GM23338 (cell line): ENCODE results near the gene TSHZ2. TPM values are rescaled to one million over a fixed set of nuclear protein-coding genes. Genes with fewer than 3 reads are reported as not detected.

Experiments used
- ATAC-seq: fragments of 200-7000 bp; cut with Tn5 transposase; 3 replicates; pipeline ENCODE4 v1.9.1; 2020
- DNase-seq: peaks from one replicate; pipeline ENCODE4 v3.0.0-alpha.2; 2015; ENCODE audit warnings: low spot score
- H2AFZ ChIP-seq: fragments of 200-600 bp; sonication (generic); 2 replicates; pipeline ENCODE4 v1.8.0; 2016; ENCODE audit warnings: antibody characterized with exemption, mild to moderate bottlenecking, moderate library complexity
- H3F3A ChIP-seq: fragments of 200-600 bp; sonication (generic); replicated peaks from 2 replicates; pipeline ENCODE4 v1.8.0; 2017; ENCODE audit warnings: antibody characterized with exemption, mixed run types, low read depth
- H3K27ac ChIP-seq: fragments of 200-600 bp; sonication (generic); 2 replicates; pipeline ENCODE4 v1.6.1; 2016; ENCODE audit warnings: low read depth
- H3K27me3 ChIP-seq: fragments of 200-600 bp; sonication (generic); 2 replicates; pipeline ENCODE4 v1.8.0; 2016; ENCODE audit warnings: mild to moderate bottlenecking, mixed run types, moderate library complexity; ENCODE audit not compliant: insufficient read depth
- H3K36me3 ChIP-seq: fragments of 200-600 bp; sonication (generic); 2 replicates; pipeline ENCODE4 v1.8.0; 2016; ENCODE audit warnings: mild to moderate bottlenecking; ENCODE audit not compliant: insufficient read depth
- H3K4me1 ChIP-seq: fragments of 200-600 bp; sonication (generic); 2 replicates; pipeline ENCODE4 v1.8.0; 2016; ENCODE audit warnings: mild to moderate bottlenecking, moderate library complexity; ENCODE audit not compliant: insufficient read depth
- H3K4me2 ChIP-seq: fragments of 200-600 bp; sonication (generic); 2 replicates; pipeline ENCODE4 v1.7.1; 2017; ENCODE audit warnings: mixed run types
- H3K4me3 ChIP-seq: fragments of 200-600 bp; sonication (generic); 2 replicates; pipeline ENCODE4 v1.6.1; 2016; ENCODE audit warnings: mixed run types
- H3K79me2 ChIP-seq: fragments of 200-600 bp; sonication (generic); replicated peaks from 2 replicates; pipeline ENCODE4 v1.8.0; 2017; ENCODE audit warnings: mild to moderate bottlenecking; ENCODE audit not compliant: insufficient read depth
- H3K9me2 ChIP-seq: fragments of 200-600 bp; sonication (generic); 2 replicates; pipeline ENCODE4 v1.8.0; 2017; ENCODE audit not compliant: insufficient read depth
- H4K20me1 ChIP-seq: fragments of 200-600 bp; sonication (generic); replicated peaks from 2 replicates; pipeline ENCODE4 v1.8.0; 2017; ENCODE audit warnings: mild to moderate bottlenecking; ENCODE audit not compliant: insufficient read depth
- H3K27ac Mint-ChIP-seq: 2 replicates; pipeline ENCODE4 v1.8.0; 2020; ENCODE audit warnings: inconsistent platforms, mild to moderate bottlenecking, moderate library complexity, mixed read lengths
- H3K27me3 Mint-ChIP-seq: 3 replicates; pipeline ENCODE4 v1.8.0; 2022; ENCODE audit warnings: low read depth, mild to moderate bottlenecking, moderate library complexity, mixed read lengths, inconsistent platforms; ENCODE audit not compliant: insufficient read depth, poor library complexity
- H3K36me3 Mint-ChIP-seq: 3 replicates; pipeline ENCODE4 v1.8.0; 2021; ENCODE audit warnings: low read depth, mild to moderate bottlenecking, inconsistent platforms, moderate library complexity, mixed read lengths
- H3K4me1 Mint-ChIP-seq: 3 replicates; pipeline ENCODE4 v1.8.0; 2020; ENCODE audit warnings: mild to moderate bottlenecking, inconsistent platforms, mixed read lengths
- H3K4me3 Mint-ChIP-seq: 3 replicates; pipeline ENCODE4 v1.8.0; 2021; ENCODE audit warnings: moderate library complexity, mild to moderate bottlenecking, inconsistent platforms, mixed read lengths
- H3K9me3 Mint-ChIP-seq: 3 replicates; pipeline ENCODE4 v1.8.0; 2020; ENCODE audit warnings: moderate library complexity, mild to moderate bottlenecking, inconsistent platforms, mixed read lengths
- CREB1 ChIP-seq: fragments of 250-450 bp; sonication (Bioruptor Pico); IDR thresholded peaks from 2 replicates; pipeline ENCODE4 v1.5.0; 2020; ENCODE audit warnings: low read depth, mild to moderate bottlenecking, moderate library complexity
- CTCF ChIP-seq, 2 experiments: fragments of 200-600 bp in 1 of 2; sonication (generic) in 1 of 2; conservative IDR thresholded peaks; 2 replicates each; pipeline versions ENCODE4 v1.5.1 to v1.6.1; 2016 to 2017; ENCODE audit warnings: antibody characterized with exemption in 2 of 2, low read depth in 2 of 2, mild to moderate bottlenecking in 2 of 2, moderate library complexity in 1 of 2
- ETS1 ChIP-seq: IDR thresholded peaks from 2 replicates; pipeline ENCODE4 v1.6.1; 2016; ENCODE audit warnings: antibody characterized with exemption
- EZH2 ChIP-seq: fragments of 200-600 bp; sonication (generic); IDR thresholded peaks from one replicate; pipeline ENCODE4 v1.8.0; 2017; ENCODE audit warnings: antibody characterized with exemption, mild to moderate bottlenecking, low read depth; ENCODE audit not compliant: unreplicated experiment
- EZH2phosphoT487 ChIP-seq: fragments of 200-600 bp; sonication (generic); IDR thresholded peaks from one replicate; pipeline ENCODE4 v1.8.1; 2018; ENCODE audit warnings: antibody characterized with exemption; ENCODE audit not compliant: unreplicated experiment
- JUNB ChIP-seq: IDR thresholded peaks from one replicate; pipeline ENCODE4 v1.6.1; 2016; ENCODE audit warnings: antibody characterized with exemption; ENCODE audit not compliant: unreplicated experiment
- NANOG ChIP-seq: IDR thresholded peaks from 2 replicates; pipeline ENCODE4 v1.6.1; 2016; ENCODE audit warnings: antibody characterized with exemption, borderline replicate concordance
- POLR2AphosphoS5 ChIP-seq: IDR thresholded peaks from 2 replicates; pipeline ENCODE4 v1.6.1; 2016; ENCODE audit warnings: antibody characterized with exemption, low read depth
- REST ChIP-seq: IDR thresholded peaks from one replicate; pipeline ENCODE4 v1.6.1; 2018; ENCODE audit warnings: antibody characterized with exemption; ENCODE audit not compliant: unreplicated experiment
- STAT1 ChIP-seq: IDR thresholded peaks from one replicate; pipeline ENCODE4 v1.6.1; 2016; ENCODE audit warnings: antibody characterized with exemption; ENCODE audit not compliant: unreplicated experiment
- ZNF114 ChIP-seq: fragments of 250-450 bp; sonication (Bioruptor Pico); IDR thresholded peaks from 2 replicates; pipeline ENCODE4 v1.5.0; 2020; ENCODE audit warnings: mild to moderate bottlenecking, moderate library complexity
- ZNF331 ChIP-seq: fragments of 250-450 bp; sonication (Bioruptor Pico); IDR thresholded peaks from 2 replicates; pipeline ENCODE4 v1.5.0; 2020; ENCODE audit warnings: low read depth, mild to moderate bottlenecking, moderate library complexity
- ZNF462 ChIP-seq: fragments of 250-450 bp; sonication (Bioruptor Pico); IDR thresholded peaks from 2 replicates; pipeline ENCODE4 v1.5.0; 2020; ENCODE audit warnings: mild to moderate bottlenecking, moderate library complexity
- polyA plus RNA-seq: library from polyadenylated mRNA; unstranded; fragments of >200 nt; fragmentation: Nextera tagmentation; extraction: Ambion mirVana; gene quantifications from 2 replicates; pipeline ENCODE4 v1.2.1, GENCODE V29; 2016
- total RNA-seq: library from RNA; depleted of rRNA; stranded (reverse); fragments of >200 nt; shearing (Covaris generic); gene quantifications from 2 replicates; pipeline ENCODE4 v1.2.3, GENCODE V29; 2014

The TSHZ2 gene
- total and polyA plus RNA-seq, 2 experiments from 2014 or later: 0.49 to 1.3 TPM

GRCh38 chr20:53405139-53405538 is 433.0 kb downstream of the TSHZ2 start:
- H3K4me1 Mint-ChIP-seq: no peaks in the 10 kb centered on the region
- Histone ChIP-seq H3K4me2 (no peak overlapping the region), H3K36me3 (no peaks in the 10 kb centered on the region), H2AFZ (no peak overlapping the region), H3F3A (no peaks in the 10 kb centered on the region), H3K27ac (no peak overlapping the region), H3K27me3 (no peaks in the 10 kb centered on the region), H3K4me3 (no peak overlapping the region), H3K79me2 (no peaks in the 10 kb centered on the region), H3K9me2 (no peaks in the 10 kb centered on the region), H3K4me1 (no peaks in the 10 kb centered on the region), H4K20me1 (no peaks in the 10 kb centered on the region)
- no peak overlapping the region for H3K4me3 Mint-ChIP-seq
- no peaks in the 10 kb centered on the region for H3K27me3 Mint-ChIP-seq
- TF ChIP-seq ZNF114 (CRISPR knock-in tag) (no peak), JUNB (no peak), POLR2AphosphoS5 (no peak), ZNF462 (no peak), ETS1 (no peak), EZH2 (no peak), CTCF (conservative IDR thresholded peaks at IDR 0.05; ENCODE audit: low read depth in 2 of 2) (no peak), ZNF331 (CRISPR knock-in tag) (no peak), STAT1 (no peak), EZH2phosphoT487 (no peak), CREB1 (CRISPR knock-in tag) (no peak), NANOG (no peak), REST (no peak)
- no peak for ATAC-seq
- no peaks in the 10 kb centered on the region for H3K36me3 Mint-ChIP-seq
- no peaks in the 10 kb centered on the region; the same call in 2 of the 3 replicates for H3K9me3 Mint-ChIP-seq
- no peak for DNase-seq
- H3K27ac Mint-ChIP-seq: no peak overlapping the region
